Transverse colon (tissue), 4 donors: ENCODE data around the gene ZNF423.

Experiments
- CTCF ChIP-seq, 5 experiments: fragments of 200-600 bp in 3 of 5; fragments of 450-650 bp in 2 of 5; sonication (generic) in 3 of 5; IDR thresholded peaks; 1 replicate in 2 of 5; 2 replicates in 3 of 5; pipeline ENCODE4 v1.5.1; 2016 to 2017; ENCODE audit warnings: antibody characterized with exemption in 5 of 5, inconsistent platforms in 3 of 5, mild to moderate bottlenecking in 2 of 5, moderate library complexity in 1 of 5
- EP300 ChIP-seq: sonication (generic); formaldehyde crosslinking; IDR thresholded peaks from one replicate; pipeline ENCODE4 v1.6.1; 2017; ENCODE audit warnings: antibody characterized with exemption, low read depth
- POLR2A ChIP-seq: fragments of 450-650 bp; IDR thresholded peaks from one replicate; pipeline ENCODE4 v1.6.1; 2016; ENCODE audit warnings: antibody characterized with exemption, mild to moderate bottlenecking, moderate library complexity
- POLR2AphosphoS5 ChIP-seq, 3 donors: sonication (generic); formaldehyde crosslinking; IDR thresholded peaks; one replicate each; pipeline ENCODE4 v1.6.1; 2016; ENCODE audit warnings: antibody characterized with exemption in 3 of 3

GRCh38 chr16:49523435-49524159, 332.3 kb downstream of the ZNF423 start:
- TF ChIP-seq CTCF (IDR thresholded peaks at IDR 0.05) (no peak), POLR2A (no peak), POLR2AphosphoS5 (IDR thresholded peaks at IDR 0.05) (no peak), EP300 (no peak)
